Neuronal stem cell (in vitro differentiated cells): ENCODE results near the gene CACNA1A.
"Not testable (repeated sequence)": the region's sequence is repeated elsewhere in the genome, so short reads cannot be mapped to it uniquely, and the experiment has no call there.

ENCODE experiments used
- DNase-seq: peaks from one replicate; pipeline ENCODE4 v3.0.0-alpha.2; 2013; ENCODE audit warnings: low spot score
- H2AFZ ChIP-seq: one replicate; pipeline ENCODE4 v1.6.1; 2013; ENCODE audit warnings: mild to moderate bottlenecking, low read length, inconsistent platforms
- H2AK5ac ChIP-seq: 2 replicates; pipeline ENCODE4 v1.6.1; 2013; ENCODE audit warnings: low read depth, mild to moderate bottlenecking, inconsistent platforms, low read length, moderate library complexity, mixed read lengths
- H2BK120ac ChIP-seq: 2 replicates; pipeline ENCODE4 v1.6.1; 2013; ENCODE audit warnings: low read depth, mild to moderate bottlenecking, inconsistent platforms, low read length, moderate library complexity, mixed read lengths
- H2BK12ac ChIP-seq: one replicate; pipeline ENCODE4 v1.6.1; 2013; ENCODE audit warnings: low read length, inconsistent platforms
- H2BK15ac ChIP-seq: 2 replicates; pipeline ENCODE4 v1.6.1; 2013; ENCODE audit warnings: mild to moderate bottlenecking, low read length, inconsistent platforms, mixed read lengths
- H2BK5ac ChIP-seq: one replicate; pipeline ENCODE4 v1.6.1; 2013; ENCODE audit warnings: inconsistent platforms, mild to moderate bottlenecking, low read length, moderate library complexity
- H3K14ac ChIP-seq: one replicate; pipeline ENCODE4 v1.6.1; 2013; ENCODE audit warnings: low read length, inconsistent platforms
- H3K18ac ChIP-seq: 2 replicates; pipeline ENCODE4 v1.6.1; 2013; ENCODE audit warnings: low read length, inconsistent platforms
- H3K23ac ChIP-seq: 2 replicates; pipeline ENCODE4 v1.6.1; 2013; ENCODE audit warnings: low read depth, mild to moderate bottlenecking, mixed read lengths, low read length, inconsistent platforms; ENCODE audit not compliant: poor library complexity
- H3K27ac ChIP-seq: replicated peaks from 3 replicates; pipeline ENCODE4 v1.5.1; 2013; ENCODE audit warnings: low read length, inconsistent platforms
- H3K27me3 ChIP-seq, 3 experiments: 2 replicates each; pipeline ENCODE4 v1.6.1; 2013; ENCODE audit warnings: low read length in 3 of 3, mild to moderate bottlenecking in 2 of 3, inconsistent platforms in 1 of 3, low read depth in 1 of 3, mixed read lengths in 1 of 3, moderate library complexity in 1 of 3; ENCODE audit not compliant: control insufficient read depth in 3 of 3, insufficient read depth in 3 of 3
- H3K36me3 ChIP-seq, 2 donors: replicated peaks in 1 of 2; 2 replicates each; pipeline ENCODE4 v1.6.1; 2013; ENCODE audit warnings: low read length in 2 of 2; ENCODE audit not compliant: control insufficient read depth in 2 of 2, insufficient read depth in 2 of 2
- H3K4ac ChIP-seq: 2 replicates; pipeline ENCODE4 v1.6.1; 2013; ENCODE audit warnings: inconsistent platforms, mild to moderate bottlenecking, low read length, moderate library complexity
- H3K4me1 ChIP-seq, 2 donors: 1 replicate in 1 of 2; 2 replicates in 1 of 2; pipeline ENCODE4 v1.6.1; 2013; ENCODE audit warnings: low read length in 2 of 2, low read depth in 1 of 2; ENCODE audit not compliant: control insufficient read depth in 2 of 2, insufficient read depth in 1 of 2
- H3K4me2 ChIP-seq: one replicate; pipeline ENCODE4 v1.6.1; 2013; ENCODE audit warnings: mild to moderate bottlenecking, low read length, inconsistent platforms; ENCODE audit not compliant: insufficient read depth, poor library complexity, severe bottlenecking
- H3K4me3 ChIP-seq, 2 donors: 2 replicates each; pipeline ENCODE4 v1.5.1; 2013; ENCODE audit warnings: low read length in 2 of 2, mild to moderate bottlenecking in 2 of 2, inconsistent platforms in 1 of 2, moderate library complexity in 1 of 2
- H3K79me1 ChIP-seq: one replicate; pipeline ENCODE4 v1.6.1; 2013; ENCODE audit warnings: low read depth, mild to moderate bottlenecking, inconsistent platforms, low read length, moderate library complexity
- H3K9ac ChIP-seq: one replicate; pipeline ENCODE4 v1.6.1; 2013; ENCODE audit warnings: mild to moderate bottlenecking, low read depth, low read length, inconsistent platforms; ENCODE audit not compliant: poor library complexity
- H3K9me3 ChIP-seq, 2 donors: replicated peaks in 1 of 2; 2 replicates each; pipeline versions ENCODE3 to v1.6.1; 2013; ENCODE audit warnings: low read length in 2 of 2, mild to moderate bottlenecking in 2 of 2, inconsistent platforms in 1 of 2, low read depth in 1 of 2, mixed read lengths in 1 of 2, moderate library complexity in 1 of 2; ENCODE audit not compliant: control insufficient read depth in 2 of 2, insufficient read depth in 1 of 2
- H4K8ac ChIP-seq: one replicate; pipeline ENCODE4 v1.6.1; 2013; ENCODE audit warnings: low read depth, mild to moderate bottlenecking, inconsistent platforms, low read length, moderate library complexity
- H4K91ac ChIP-seq: one replicate; pipeline ENCODE4 v1.6.1; 2013; ENCODE audit warnings: low read length, low read depth, mild to moderate bottlenecking, inconsistent platforms; ENCODE audit not compliant: poor library complexity
- WGBS, 2 donors: extraction: QIAGEN DNeasy Blood & Tissue Kit; methylation state at CpG; one replicate each; pipeline ENCODE4 v1.1.7; 2013; ENCODE audit warnings: missing lambda C conversion rate in 2 of 2, mixed read lengths in 1 of 2; ENCODE audit not compliant: insufficient read length in 2 of 2, insufficient replicate concordance in 1 of 2; ENCODE audit errors: extremely low coverage in 2 of 2; 5-methylcytosine and 5-hydroxymethylcytosine counted together

CACNA1A gene

GRCh38 chr19:13429563-13429962 lies 76.7 kb downstream of the CACNA1A start:
- no peak for DNase-seq
- Histone ChIP-seq H3K4me3 (no peak overlapping the region), H2AFZ (no peak overlapping the region), H3K23ac (no peak overlapping the region), H4K91ac (no peak overlapping the region), H3K18ac (no peak overlapping the region), H2AK5ac (no peak overlapping the region), H3K14ac (no peak overlapping the region), H2BK15ac (no peak overlapping the region), H3K4ac (no peak overlapping the region), H2BK120ac (no peak overlapping the region), H2BK12ac (no peak overlapping the region), H3K4me1 (no peaks in the 10 kb centered on the region), H2BK5ac (no peak overlapping the region), H3K27me3 (no peaks in the 10 kb centered on the region), H3K79me1 (peaks cover 1% of the 10 kb centered on the region), H3K36me3 (no peaks in the 10 kb centered on the region), H4K8ac (no peak overlapping the region), H3K9me3 (peaks cover 0 to 2% of the 10 kb centered on the region in 2 donors), H3K27ac (no peak overlapping the region), H3K4me2 (no peak overlapping the region), H3K9ac (no peak overlapping the region)
- WGBS, 2 donors, result no CpG with 5 or more reads among the region's 5 CpGs

GRCh38 chr19:13428352-13428751 lies 77.9 kb downstream of the CACNA1A start:
- Histone ChIP-seq H3K9me3 (peaks cover 0 to 4% of the 10 kb centered on the region in 2 donors), H3K27me3 (no peaks in the 10 kb centered on the region), H3K4ac (no peak overlapping the region), H3K4me1 (no peaks in the 10 kb centered on the region), H3K23ac (no peak overlapping the region), H3K9ac (no peak overlapping the region), H3K79me1 (no peaks in the 10 kb centered on the region), H4K91ac (no peak overlapping the region), H2AK5ac (no peak overlapping the region), H3K14ac (no peak overlapping the region), H3K36me3 (no peaks in the 10 kb centered on the region), H2BK12ac (no peak overlapping the region), H2BK15ac (no peak overlapping the region), H3K4me3 (no peak overlapping the region), H3K27ac (no peak overlapping the region), H2AFZ (no peak overlapping the region), H2BK120ac (no peak overlapping the region), H4K8ac (no peak overlapping the region), H3K4me2 (no peak overlapping the region), H3K18ac (no peak overlapping the region), H2BK5ac (no peak overlapping the region)
- no CpG with 5 or more reads among the region's 9 CpGs for WGBS, 2 donors
- DNase-seq, result no peak

GRCh38 chr19:13427273-13428051 lies 78.8 kb downstream of the CACNA1A start:
- H3K18ac ChIP-seq, result no peak overlapping the region
- H4K91ac ChIP-seq, result no peak overlapping the region
- H2AFZ ChIP-seq, result no peak overlapping the region
- no peaks in the 10 kb centered on the region for H3K36me3 ChIP-seq
- no peak overlapping the region for H3K14ac ChIP-seq
- WGBS, 2 donors, result no CpG with 5 or more reads among the region's 11 CpGs
- no peaks in the 10 kb centered on the region for H3K27me3 ChIP-seq
- peaks cover 0 to 11% of the 10 kb centered on the region in 2 donors for H3K9me3 ChIP-seq
- H3K9ac ChIP-seq, result no peak overlapping the region
- no peak overlapping the region for H3K4me3 ChIP-seq
- no peak overlapping the region for H2BK120ac ChIP-seq
- no peaks in the 10 kb centered on the region for H3K79me1 ChIP-seq
- H2BK12ac ChIP-seq, result no peak overlapping the region
- H2AK5ac ChIP-seq, result no peak overlapping the region
- no peak overlapping the region for H3K4ac ChIP-seq
- no peak overlapping the region for H2BK15ac ChIP-seq
- H3K4me1 ChIP-seq, result no peaks in the 10 kb centered on the region
- no peak overlapping the region for H4K8ac ChIP-seq
- no peak for DNase-seq
- H3K4me2 ChIP-seq, result no peak overlapping the region
- H3K23ac ChIP-seq, result no peak overlapping the region
- no peak overlapping the region for H2BK5ac ChIP-seq
- H3K27ac ChIP-seq, result no peak overlapping the region

GRCh38 chr19:13425875-13426274 lies 80.4 kb downstream of the CACNA1A start:
- not testable (repeated sequence) for H3K27ac ChIP-seq, H3K4me3 ChIP-seq, H2BK5ac ChIP-seq, H3K4me2 ChIP-seq, H3K14ac ChIP-seq, H3K4me1 ChIP-seq, H3K36me3 ChIP-seq, H2AFZ ChIP-seq, DNase-seq, H3K9ac ChIP-seq, H2BK15ac ChIP-seq, H4K8ac ChIP-seq, H2AK5ac ChIP-seq, H3K79me1 ChIP-seq, H3K4ac ChIP-seq, H3K18ac ChIP-seq, H4K91ac ChIP-seq, H3K23ac ChIP-seq, H2BK120ac ChIP-seq, H2BK12ac ChIP-seq, H3K27me3 ChIP-seq
- no CpG with 5 or more reads among the region's 3 CpGs for WGBS, 2 donors
- peaks cover 0 to 13% of the 10 kb centered on the region in 2 donors for H3K9me3 ChIP-seq
